ENCODE results near the gene TRAP1. TPM values are rescaled to one million over a fixed set of nuclear protein-coding genes. Genes with fewer than 3 reads are reported as not detected.

TRAP1 gene
- polyA plus RNA-seq, 3 donors: 22.8 to 54.0 (median 22.9) TPM

GRCh38 chr16:3732171-3732570 is 14.8 kb upstream of the TRAP1 start:
- Mint-ChIP-seq H3K27me3 (ENCODE audit: low read depth in 3 of 3) (peaks cover 0 to 1% (median 0%) of the 10 kb centered on the region in 3 donors), H3K4me3 (no peak overlapping the region), H3K4me1 (no peaks in the 10 kb centered on the region), H3K27ac (peak overlapping the region in 2 of 7 donors; percentile 2 to 49), H3K9me3 (peaks cover 0 to 1% (median 0%) of the 10 kb centered on the region in 7 donors), H3K36me3 (peaks cover 86 to 97% of the 10 kb centered on the region in 2 donors)
- no peaks in the 10 kb centered on the region for H3K27me3 ChIP-seq (ENCODE audit: control insufficient read depth in 2 of 2, insufficient read depth in 2 of 2, low read length in 2 of 2)
- peaks cover 4% of the 10 kb centered on the region for H3K79me2 ChIP-seq (ENCODE audit: insufficient read depth, low read length)
- 94% methylated on average over 7 of the region's 8 CpGs for WGBS (ENCODE audit: insufficient coverage)
- no peak overlapping the region for H3K27ac ChIP-seq (ENCODE audit: low read depth in 1 of 2, low read length in 2 of 2)
- no peak for DNase-seq
- no peak overlapping the region for H3K4me2 ChIP-seq (replicated peaks; ENCODE audit: extremely low read depth, low read length, poor library complexity, severe bottlenecking)
- peaks cover 96% of the 10 kb centered on the region for H4K20me1 ChIP-seq (ENCODE audit: insufficient read depth, low read length)
- no peak overlapping the region for H2AFZ ChIP-seq (ENCODE audit: insufficient read depth, low read depth, low read length, poor library complexity, severe bottlenecking)
- intact Hi-C loops (cut with micrococcal nuclease): no loop called here
- peaks cover 83 to 97% of the 10 kb centered on the region in 2 donors for H3K36me3 ChIP-seq (replicated peaks in 1 of 2; ENCODE audit: control insufficient read depth in 1 of 2, insufficient read depth in 2 of 2, low read length in 2 of 2)
- no peak overlapping the region for H3K9ac ChIP-seq (ENCODE audit: insufficient read depth, low read length, poor library complexity, severe bottlenecking)
- H3K4me1 ChIP-seq (ENCODE audit: control insufficient read depth in 1 of 2, insufficient read depth in 2 of 2, low read length in 2 of 2): no peaks in the 10 kb centered on the region
- TF ChIP-seq CTCF (IDR thresholded peaks at IDR 0.05): no peak
- H3K9me3 ChIP-seq (replicated peaks in 1 of 2; ENCODE audit: control insufficient read depth in 1 of 2, insufficient read depth in 1 of 2, low read length in 2 of 2): no peaks in the 10 kb centered on the region
- no peak overlapping the region for H3K4me3 ChIP-seq (replicated peaks in 1 of 3; ENCODE audit: low read depth in 2 of 3, low read length in 3 of 3)

GRCh38 chr16:3731126-3731935 is 14.0 kb upstream of the TRAP1 start:
- Histone ChIP-seq H3K79me2 (ENCODE audit: insufficient read depth, low read length) (peaks cover 4% of the 10 kb centered on the region), H3K4me2 (replicated peaks; ENCODE audit: extremely low read depth, low read length, poor library complexity, severe bottlenecking) (no peak overlapping the region), H3K4me3 (replicated peaks in 1 of 3; ENCODE audit: low read depth in 2 of 3, low read length in 3 of 3) (no peak overlapping the region), H3K27ac (ENCODE audit: low read depth in 1 of 2, low read length in 2 of 2) (no peak overlapping the region), H3K9me3 (replicated peaks in 1 of 2; ENCODE audit: control insufficient read depth in 1 of 2, insufficient read depth in 1 of 2, low read length in 2 of 2) (no peaks in the 10 kb centered on the region), H4K20me1 (ENCODE audit: insufficient read depth, low read length) (peaks cover 96% of the 10 kb centered on the region), H3K4me1 (ENCODE audit: control insufficient read depth in 1 of 2, insufficient read depth in 2 of 2, low read length in 2 of 2) (no peaks in the 10 kb centered on the region), H3K36me3 (replicated peaks in 1 of 2; ENCODE audit: control insufficient read depth in 1 of 2, insufficient read depth in 2 of 2, low read length in 2 of 2) (peaks cover 79 to 96% of the 10 kb centered on the region in 2 donors), H3K9ac (ENCODE audit: insufficient read depth, low read length, poor library complexity, severe bottlenecking) (no peak overlapping the region), H3K27me3 (ENCODE audit: control insufficient read depth in 2 of 2, insufficient read depth in 2 of 2, low read length in 2 of 2) (no peaks in the 10 kb centered on the region), H2AFZ (ENCODE audit: insufficient read depth, low read depth, low read length, poor library complexity, severe bottlenecking) (no peak overlapping the region)
- Mint-ChIP-seq H3K27ac (peak overlapping the region in 2 of 7 donors; percentile 2 to 6), H3K9me3 (peaks cover 0 to 1% (median 0%) of the 10 kb centered on the region in 7 donors), H3K27me3 (ENCODE audit: low read depth in 3 of 3) (no peaks in the 10 kb centered on the region), H3K4me1 (no peaks in the 10 kb centered on the region), H3K36me3 (peaks cover 82 to 95% of the 10 kb centered on the region in 2 donors), H3K4me3 (no peak overlapping the region)
- DNase-seq: no peak
- no peak for TF ChIP-seq CTCF (IDR thresholded peaks at IDR 0.05)
- intact Hi-C loops (cut with micrococcal nuclease): no loop called here
- 94% methylated on average over 28 of the region's 34 CpGs for WGBS (ENCODE audit: insufficient coverage)

Data from CD14-positive monocyte (primary cell).